Urothelium cell line (cell line): Measurements from ENCODE around the gene POT1.

Source experiments
- DNase-seq: peaks from one replicate; pipeline ENCODE4 v3.0.0; 2011; ENCODE audit warnings: low spot score, mixed read lengths
- FAIRE-seq: peaks from 2 replicates; lab custom pipeline; 2011; peaks lifted over from hg19 to GRCh38; lab: Jason Lieb, UNC

Gene POT1

DNA sequence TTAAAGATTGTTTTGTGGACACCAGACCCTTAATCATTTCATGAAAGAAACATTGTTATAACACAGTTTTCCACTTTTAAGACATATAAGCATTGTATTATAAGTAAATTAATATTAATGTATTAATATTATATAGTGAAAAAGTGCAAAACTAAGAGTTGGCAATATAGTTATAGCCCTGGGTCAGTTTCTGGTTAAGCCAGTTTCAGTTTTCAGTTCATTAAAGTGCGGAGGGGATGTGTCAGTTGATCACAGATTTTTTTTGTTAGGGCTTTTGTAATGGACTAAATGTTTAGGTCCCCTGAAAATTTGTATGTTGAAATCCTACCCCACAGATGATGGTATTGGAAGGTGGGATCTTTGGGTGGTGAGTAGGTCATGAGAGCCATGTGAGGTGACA is 118.3 kb downstream of the POT1 start:
- FAIRE-seq (no peak), DNase-seq (no peak)

DNA sequence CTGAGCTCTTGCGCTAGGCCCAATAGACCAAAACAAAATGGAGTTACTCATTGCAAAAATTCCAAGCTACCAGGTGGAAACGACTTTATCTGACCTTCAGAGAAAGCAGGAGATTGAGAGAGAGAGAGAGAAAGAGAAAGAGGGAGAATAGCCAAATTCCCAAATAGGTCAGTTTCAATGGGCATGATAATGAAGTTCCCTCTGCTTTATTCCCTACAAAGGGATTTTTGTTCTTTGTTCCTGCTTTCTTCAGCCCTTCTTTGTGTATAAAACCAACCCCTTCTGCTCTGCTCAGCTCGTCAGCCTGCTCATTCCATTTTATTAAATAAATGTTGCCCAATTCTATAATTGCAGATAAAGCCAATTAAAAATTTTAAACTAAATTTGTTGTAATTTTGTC is 119.0 kb downstream of the POT1 start:
- FAIRE-seq (no peak), DNase-seq (no peak)

DNA sequence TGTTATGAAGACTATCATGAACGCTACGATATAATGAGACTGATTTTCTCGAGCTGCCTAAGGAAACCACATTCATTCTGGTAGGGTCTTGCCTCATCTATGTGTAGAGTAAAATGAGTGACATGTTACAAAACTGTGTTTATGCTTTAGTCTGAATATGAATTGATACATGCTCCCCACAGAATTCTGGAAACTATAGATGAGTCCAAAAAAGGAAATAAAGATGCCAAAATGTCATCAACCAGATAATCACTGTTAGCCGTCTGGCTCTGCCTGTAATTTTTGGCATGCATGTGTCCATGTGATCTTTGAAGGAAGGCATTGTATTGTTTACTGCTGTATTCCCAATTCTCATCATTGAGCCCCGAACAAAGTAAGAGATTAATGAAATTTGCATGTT is 121.4 kb downstream of the POT1 start:
- DNase-seq (no peak), FAIRE-seq (no peak)

DNA sequence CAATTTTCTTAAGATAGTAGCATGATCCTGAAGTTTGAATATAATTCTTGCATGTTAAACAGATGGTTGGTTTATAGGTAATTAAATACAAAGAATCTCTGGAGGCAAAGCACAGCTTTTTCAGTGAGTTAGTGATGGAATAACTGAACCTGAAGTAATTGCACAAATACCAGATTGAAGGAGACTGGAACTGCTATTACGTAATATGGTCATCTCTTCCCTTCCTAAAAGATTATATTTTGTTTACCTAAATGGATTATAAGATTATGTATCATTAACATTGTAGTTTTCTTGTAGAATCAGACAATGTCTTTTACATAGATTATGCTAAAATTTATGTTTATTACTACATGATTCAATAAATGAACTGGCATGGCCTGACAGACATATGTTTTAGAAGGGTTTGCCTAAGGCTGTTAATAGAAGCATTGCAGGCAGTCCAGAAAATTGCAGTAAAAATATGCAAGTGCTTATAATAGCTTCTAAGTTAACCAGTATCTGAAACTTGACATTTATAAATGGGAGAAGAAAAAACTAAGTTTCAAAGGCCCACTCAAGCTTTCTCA is 128.2 kb downstream of the POT1 start:
- DNase-seq, result no peak
- no peak for FAIRE-seq

DNA sequence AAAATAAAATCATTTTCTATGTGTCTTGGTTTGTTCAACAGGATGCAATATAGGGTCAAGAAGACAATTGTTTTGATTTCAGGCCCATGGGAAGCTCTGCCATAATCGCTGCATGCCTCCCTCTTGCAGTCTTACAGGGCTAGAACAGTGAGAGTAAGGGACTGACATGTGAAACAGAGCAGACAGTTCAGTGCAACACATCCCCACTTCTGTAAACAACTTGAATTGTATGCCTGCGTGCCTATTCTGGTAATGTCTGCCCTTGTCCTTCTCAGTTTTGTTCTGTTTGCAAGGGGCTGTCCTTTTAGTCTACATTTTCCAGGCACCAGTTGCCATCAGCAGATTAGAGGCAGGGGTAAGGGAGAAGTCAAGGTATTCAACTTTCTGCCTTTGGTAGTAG is 129.2 kb downstream of the POT1 start:
- no peak for DNase-seq
- no peak for FAIRE-seq

DNA sequence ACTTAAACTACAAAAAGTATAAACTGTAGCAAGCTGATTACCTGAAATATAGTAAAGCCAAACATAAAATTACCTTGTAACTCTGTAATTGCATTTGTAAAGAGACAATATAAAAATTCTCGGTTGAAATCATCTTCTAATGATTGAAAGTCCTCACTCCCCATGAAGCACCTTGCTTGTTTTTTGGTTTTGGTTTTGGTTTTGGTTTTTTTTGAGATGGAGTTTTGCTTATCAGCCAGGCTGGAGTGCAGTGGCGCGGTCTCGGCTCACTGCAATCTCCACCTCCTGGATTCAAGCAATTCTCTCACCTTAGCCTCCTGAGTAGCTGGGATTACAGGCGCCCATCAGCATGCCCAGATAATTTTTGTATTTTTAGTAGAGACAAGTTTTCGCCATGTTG is 130.2 kb downstream of the POT1 start:
- DNase-seq (no peak), FAIRE-seq (no peak)

DNA sequence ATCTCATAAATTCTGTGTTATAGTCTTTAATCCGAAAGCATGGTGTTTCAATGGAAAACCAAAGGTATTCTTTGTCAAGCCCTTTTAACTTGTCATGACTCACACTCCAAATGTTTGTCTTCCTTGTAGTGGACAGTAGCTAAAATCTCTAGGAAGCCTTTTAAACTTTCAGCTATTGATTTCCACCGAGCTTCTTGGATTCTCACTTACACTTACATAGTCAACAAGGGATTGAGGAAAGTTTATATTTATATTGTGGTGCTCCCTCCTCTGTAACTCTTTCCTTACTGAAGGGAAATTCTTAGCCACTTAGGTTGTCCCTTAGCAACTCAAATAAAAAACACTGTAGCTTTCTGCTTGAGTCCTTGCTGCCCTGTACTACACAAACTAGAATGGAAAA is 132.9 kb downstream of the POT1 start:
- FAIRE-seq (no peak), DNase-seq (no peak)

DNA sequence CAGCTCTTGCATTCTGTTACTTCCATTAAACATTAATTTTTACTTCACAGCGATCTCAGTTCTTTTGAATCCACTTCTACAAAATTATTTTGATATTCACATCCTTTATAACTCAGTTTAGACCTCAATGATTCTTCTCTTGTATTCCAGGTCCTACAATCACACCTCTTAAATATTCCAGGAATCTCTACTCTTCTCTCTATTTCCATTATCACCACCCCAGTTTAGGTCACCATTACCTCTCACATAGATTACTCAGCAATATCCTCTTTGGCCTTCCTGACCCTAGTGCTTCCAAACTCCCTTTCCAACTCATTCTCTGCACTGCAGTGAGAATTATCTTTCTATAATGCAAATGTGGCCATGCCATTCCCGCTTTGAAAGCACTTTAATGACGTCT is 136.9 kb downstream of the POT1 start:
- FAIRE-seq, result no peak

DNA sequence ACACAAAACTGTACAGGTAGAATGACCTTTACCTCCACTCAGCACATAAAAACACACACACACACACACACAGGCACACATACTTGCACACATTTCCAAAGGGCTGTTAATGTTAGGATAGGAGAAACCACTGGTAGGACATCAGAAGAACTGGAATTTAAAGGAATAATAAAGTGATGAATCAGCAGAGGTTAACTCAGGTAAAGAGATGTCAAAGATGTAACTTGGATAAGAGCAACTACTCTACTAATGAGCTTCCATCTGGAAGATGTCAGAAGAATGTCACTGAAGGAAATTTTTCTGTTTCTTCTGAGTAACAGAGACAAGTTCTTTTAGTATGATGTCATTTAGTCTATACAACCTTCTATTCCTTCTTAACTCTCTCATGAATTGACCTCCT is 137.6 kb downstream of the POT1 start:
- FAIRE-seq, result no peak

More for the DNA sequence above, 136.9 kb downstream of the POT1 start:
- DNase-seq, result no peak

DNA sequence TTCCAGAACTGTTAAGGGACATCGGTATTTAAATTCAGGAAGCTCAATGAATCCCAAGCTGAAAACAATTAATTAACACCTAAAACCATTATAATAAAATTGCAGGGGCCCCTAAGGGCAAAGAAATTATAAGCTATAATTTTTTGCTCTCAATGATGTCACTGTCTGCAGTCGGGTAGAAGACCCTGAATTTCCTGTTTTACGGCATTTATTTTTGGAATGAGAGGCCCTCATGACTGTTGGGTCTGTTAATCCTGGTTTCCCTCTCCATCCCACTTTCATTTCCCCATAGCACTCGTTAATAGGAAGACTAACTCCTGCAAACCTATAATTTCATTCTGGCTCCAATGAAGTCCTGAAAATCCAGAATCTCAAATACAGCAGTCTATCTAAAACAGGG is 138.2 kb downstream of the POT1 start:
- FAIRE-seq, result no peak
- no peak for DNase-seq

More for the DNA sequence above, 137.6 kb downstream of the POT1 start:
- peak; percentile 4 for DNase-seq

DNA sequence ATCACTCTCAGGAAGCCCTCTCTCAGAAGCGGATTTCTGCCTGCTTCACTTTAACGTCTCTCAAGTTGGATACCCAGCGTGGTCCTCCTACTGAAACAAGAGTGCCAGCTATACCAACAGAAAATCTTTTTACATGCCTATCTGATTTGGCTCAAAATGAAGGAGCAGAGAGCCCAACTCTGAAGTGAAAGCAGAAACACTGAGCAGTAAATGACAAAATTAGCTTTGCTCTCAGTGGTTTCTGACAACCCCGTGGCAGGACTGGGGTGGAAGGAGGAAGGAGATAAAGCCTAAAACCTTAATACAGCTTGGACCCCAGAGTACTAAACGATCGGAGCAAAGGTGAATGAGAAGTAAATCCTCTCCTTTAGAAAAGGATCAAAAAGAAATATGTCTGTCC is 139.0 kb downstream of the POT1 start:
- DNase-seq (no peak), FAIRE-seq (no peak)

DNA sequence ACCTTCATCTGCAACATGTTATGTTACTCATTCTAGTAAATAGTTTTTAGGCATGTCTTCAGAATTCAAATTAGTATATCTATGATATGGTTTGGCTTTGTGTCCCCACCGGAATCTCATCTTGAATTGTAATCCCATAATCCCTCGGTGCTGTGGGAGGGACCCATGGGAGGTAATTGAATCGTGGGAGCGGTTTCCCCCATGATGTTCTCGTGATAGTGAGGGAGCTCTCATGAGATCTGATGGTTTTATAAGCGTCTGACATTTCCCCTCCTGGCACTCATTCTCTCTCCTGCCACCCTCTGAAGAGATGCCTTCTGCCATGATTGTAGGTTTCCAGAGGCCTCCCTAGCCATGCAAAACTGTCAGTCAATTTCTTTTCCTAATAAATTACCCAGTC is 143.6 kb downstream of the POT1 start:
- DNase-seq, result no peak
- no peak for FAIRE-seq

DNA sequence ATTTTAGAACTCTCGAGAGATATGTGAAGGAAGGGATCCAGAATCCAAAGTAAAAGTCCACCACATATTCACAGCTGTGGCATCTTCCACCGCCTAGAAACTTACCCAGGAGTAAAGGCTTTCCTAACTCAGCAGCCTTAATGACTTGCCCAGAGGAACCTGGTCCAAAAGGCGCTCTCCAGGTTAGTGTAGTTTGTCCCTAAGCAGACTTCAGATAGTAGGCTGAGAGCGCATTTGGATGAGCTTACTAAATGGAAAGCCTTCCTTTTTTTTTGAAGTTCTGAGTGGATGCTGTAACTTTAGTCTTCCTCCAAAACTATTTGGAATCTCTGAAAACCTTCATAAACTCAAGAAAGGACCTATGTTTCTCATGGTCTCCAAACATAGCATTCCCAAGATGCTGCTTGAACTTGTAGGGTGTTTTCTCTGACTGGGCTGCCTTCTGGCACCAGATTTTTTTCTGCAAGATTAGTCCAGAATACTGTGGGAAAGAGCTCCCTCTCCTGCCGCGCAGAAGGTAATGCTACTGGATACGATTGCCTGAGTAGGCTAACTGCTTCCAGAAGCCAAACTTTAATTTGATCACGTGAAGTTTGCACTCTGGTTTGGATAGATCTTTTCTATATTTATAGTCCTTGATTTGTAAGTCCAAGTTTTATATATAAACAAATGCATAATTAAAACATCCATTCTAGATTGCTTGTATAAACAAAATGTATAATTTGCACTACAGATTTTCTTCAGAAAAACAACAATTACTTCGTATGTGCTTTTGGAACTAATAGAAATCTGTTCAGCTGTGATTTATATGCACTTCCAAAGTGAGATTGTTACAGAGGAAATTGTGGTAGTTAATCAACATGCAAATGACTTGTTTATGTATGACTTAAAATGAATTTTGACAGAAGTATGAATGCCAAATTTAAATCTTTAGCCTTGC is 144.5 kb downstream of the POT1 start:
- FAIRE-seq, result no peak

DNA sequence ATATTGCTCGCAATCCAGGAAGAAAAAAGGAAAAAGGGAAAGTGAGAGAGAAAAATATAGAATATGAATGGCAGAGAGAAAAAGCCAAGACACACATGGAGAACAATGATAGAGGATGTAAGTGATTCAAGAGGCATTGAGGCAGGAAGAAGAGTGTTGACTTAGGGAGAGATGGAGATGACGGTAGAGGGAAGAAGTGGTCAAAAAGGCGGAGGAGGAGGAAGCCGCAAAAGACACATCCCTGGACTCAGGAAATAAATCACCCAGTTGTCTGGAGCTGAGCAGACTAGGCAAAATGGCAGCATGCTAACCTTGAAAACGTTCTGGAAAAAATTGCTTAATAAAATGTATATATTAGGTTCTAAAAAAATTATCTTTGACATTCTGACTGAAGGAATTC is 146.4 kb downstream of the POT1 start:
- DNase-seq (no peak), FAIRE-seq (no peak)

More for the DNA sequence above, 144.5 kb downstream of the POT1 start:
- DNase-seq, result peak; percentile 44

DNA sequence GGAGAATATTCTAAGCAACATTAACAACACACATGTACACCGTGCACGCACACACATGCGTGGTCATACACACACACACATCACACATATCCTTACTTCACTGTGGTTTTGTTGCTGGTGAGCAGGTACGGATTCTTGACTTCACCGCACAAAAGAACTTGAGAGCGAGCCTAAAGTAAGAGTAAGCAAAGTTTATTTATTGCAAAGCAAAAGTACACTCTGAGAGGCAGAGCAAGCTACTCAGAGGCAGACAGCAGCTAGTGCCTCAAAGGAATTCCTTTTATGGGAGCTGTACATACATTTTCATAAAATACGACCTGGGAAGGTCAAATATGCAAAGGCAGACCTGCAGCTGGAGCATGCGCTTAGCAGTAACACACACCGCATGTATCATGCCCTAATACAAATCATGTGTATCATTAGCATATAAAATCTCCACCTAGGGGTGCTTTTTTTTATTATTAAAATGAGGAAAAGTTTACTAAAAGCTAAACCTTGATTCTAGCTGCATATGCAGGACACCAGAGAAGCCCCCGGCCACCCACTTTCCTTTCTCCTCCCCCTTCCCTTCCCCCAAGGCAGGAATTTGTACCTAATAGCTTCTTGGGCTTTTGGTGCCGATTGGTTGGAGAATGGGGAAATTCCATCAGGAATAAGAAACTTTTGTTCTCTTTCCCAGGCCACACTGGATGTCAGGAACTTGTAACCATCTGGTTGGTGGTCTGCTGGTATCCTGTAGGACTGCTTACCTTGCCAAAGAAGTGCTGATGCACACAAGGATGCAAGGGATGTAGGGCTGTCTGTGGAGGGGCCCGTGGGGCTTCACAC is 147.5 kb downstream of the POT1 start:
- DNase-seq, result no peak
- FAIRE-seq, result no peak

DNA sequence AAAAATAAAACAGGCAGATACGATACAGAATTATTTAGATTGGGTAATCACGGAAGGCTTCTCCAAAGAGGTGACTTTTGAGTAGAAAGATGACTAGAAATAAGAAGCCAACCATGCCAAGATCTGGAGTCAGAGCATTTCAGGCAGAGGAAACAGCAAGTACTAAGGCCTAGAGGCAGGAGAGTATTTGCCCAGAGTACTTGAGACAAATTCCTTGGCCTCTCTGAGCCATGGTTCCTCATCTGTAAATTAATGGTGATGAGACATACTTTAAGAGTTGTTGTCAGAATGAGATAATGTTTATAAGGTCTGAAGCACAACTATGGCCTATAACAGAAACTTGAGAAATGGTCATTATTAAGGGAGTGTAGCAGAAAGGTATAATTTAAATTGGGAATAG is 148.2 kb downstream of the POT1 start:
- FAIRE-seq, result no peak
- DNase-seq, result no peak

DNA sequence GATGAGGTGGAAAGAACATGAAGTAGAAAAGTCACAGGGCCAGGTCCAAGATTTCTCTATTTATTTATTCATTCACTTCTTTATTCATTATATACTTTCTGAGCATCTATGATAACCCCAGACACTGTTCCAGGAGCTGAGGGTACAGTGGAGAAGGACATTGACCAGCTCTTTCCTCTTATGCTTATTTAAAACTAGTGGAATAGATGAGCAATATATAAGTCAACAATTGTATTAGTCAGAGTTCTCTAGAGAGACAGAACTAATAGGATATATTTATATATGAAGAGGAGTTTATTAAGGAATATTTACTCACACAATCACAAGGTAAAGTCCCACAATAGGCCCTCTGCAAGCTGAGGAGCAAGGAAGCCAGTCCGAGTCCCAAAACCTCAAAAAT is 149.0 kb downstream of the POT1 start:
- FAIRE-seq, result no peak
- DNase-seq, result no peak

DNA sequence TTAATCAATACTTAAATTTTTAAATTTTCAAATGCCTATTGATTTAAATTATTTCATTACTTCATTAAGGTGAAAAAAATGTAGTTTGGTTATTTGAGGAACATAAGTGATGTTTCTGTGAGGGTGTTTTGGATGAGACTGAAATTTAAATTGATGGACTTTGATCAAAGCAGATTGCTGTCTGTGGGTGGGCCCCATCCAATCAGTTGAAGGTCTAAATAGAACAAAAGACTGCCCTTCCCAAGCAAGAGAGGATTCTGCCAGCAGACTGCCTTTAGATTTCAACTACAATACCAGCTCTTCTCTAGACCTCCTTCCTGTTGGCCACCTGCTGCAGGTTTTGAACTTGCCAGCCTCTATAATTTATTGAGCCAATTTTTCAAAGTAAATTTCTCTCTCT is 149.6 kb downstream of the POT1 start:
- DNase-seq, result no peak

DNA sequence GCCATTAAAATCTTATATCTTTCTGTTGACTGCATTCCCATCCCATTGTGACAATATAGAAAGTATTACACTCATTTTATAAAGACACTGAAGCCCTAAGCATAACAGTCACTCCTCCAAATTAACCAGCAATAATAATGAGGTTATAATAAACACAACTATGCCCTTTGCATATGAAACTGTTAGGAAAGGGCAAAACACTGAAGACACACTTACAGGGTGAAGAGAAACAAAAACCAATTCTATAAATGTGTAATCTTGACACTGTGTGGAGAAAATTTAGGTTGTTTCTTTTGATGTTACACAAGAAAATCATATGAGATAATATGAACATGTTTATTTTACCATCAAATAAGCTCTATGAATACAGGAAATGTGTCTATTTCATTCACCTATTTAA is 150.0 kb downstream of the POT1 start:
- FAIRE-seq (no peak), DNase-seq (no peak)

More for the DNA sequence above, 149.6 kb downstream of the POT1 start:
- FAIRE-seq, result no peak

DNA sequence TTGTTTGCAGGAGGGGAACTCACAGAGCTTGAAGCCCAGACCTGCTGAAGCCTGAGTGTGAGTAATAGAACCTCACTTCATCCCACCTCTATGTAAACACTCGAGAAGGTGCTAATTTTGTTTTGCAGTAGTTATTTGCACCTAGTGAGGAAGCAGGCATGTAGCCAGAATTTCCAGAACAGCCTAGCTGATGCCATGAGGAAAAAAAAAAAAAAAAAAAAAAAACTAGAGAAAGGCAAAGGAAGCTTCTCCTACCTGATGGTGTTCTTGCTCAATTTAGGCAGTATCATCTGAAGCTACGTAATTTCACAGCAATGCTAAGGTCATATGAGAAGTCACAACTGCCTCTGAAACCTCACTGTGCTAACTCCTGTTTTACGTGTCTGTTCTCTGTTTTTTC is 150.4 kb downstream of the POT1 start:
- FAIRE-seq, result no peak
- no peak for DNase-seq

DNA sequence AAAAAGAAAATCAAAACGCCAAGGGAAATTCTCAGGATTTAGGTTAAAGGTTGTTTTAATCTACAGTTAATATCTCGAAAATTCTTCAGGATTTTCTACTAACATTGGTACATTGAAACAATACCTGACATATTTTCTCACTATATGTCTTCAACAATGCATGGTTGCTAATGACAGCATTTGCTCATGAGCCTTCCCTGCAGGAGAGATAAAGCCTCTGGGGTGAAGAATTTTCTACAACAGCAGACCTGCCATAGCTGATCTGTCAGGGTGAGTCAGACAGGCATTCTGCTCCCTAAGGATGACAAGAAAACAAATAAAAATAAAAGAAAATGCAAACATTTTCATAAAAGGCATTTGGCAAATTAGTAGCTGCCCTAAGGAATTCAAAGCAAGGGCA is 152.4 kb downstream of the POT1 start:
- FAIRE-seq, result no peak
- no peak for DNase-seq

DNA sequence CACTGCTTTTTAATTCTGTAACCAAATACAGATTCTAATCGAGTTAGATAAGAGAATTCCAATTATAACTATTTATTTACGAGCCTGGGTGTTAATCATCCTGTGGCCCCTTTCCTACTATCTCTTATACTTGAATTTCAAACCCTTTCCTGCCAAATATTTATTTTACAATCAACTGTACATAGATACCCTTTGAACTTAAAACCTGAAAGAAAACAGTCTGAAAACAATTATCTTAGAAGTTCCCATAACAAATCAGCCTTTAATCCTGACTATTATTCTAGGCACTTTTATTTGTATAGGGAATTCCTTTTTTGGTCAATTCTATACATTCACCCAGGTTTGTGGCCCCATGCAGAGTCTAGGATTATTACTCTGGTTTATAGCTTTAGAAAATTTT is 153.5 kb downstream of the POT1 start:
- no peak for FAIRE-seq
- no peak for DNase-seq
